ENCODE measurements around the gene KIF21A. TPM values are rescaled to one million over a fixed set of nuclear protein-coding genes. Genes with fewer than 3 reads are reported as not detected.

The KIF21A gene
- polyA plus RNA-seq, 1 of the 3 experiments (the other 2 are of a cell fraction) = 3.6 TPM

- Histone ChIP-seq H3F3A (replicated peaks; ENCODE audit: insufficient read depth) (no peaks in the 10 kb centered on the region), H3K9ac (no peak overlapping the region), H3K4me2 (no peak overlapping the region), H3K79me2 (ENCODE audit: insufficient read depth) (no peaks in the 10 kb centered on the region), H3K27ac (ENCODE audit: low read depth in 2 of 2, low read length in 1 of 2) (no peak overlapping the region), H3K9me2 (no peaks in the 10 kb centered on the region), H3K4me3 (ENCODE audit: low read depth in 2 of 2, low read length in 1 of 2) (no peak overlapping the region), H3K4me1 (ENCODE audit: control insufficient read depth in 1 of 2, insufficient read depth in 2 of 2, low read depth in 1 of 2, low read length in 1 of 2) (no peaks in the 10 kb centered on the region), H4K20me1 (ENCODE audit: insufficient read depth) (no peaks in the 10 kb centered on the region), H3K36me3 (replicated peaks in 1 of 2; ENCODE audit: control insufficient read depth in 1 of 2, insufficient read depth in 2 of 2, low read length in 1 of 2) (peaks cover 3 to 44% of the 10 kb centered on the region in 2 experiments), H3K27me3 (ENCODE audit: insufficient read depth) (no peaks in the 10 kb centered on the region), H2AFZ (ENCODE audit: low read depth) (no peak overlapping the region), H3K9me3 (no peaks in the 10 kb centered on the region)
- ChIA-PET CTCF (interaction anchor here (1.2 to 2.4 kb wide), 3 partner anchors 11 to 225 kb away, joined by 3 to 10 read pairs (median 6); partner anchors contain the start of gene KIF21A), POLR2A (interaction anchor here (0.6 to 0.8 kb wide), 2 partner anchors 27 to 79 kb away, joined by 3 read pairs; no protein-coding TSS in a partner anchor)
- no peak for DNase-seq
- WGBS (ENCODE audit: low lambda C conversion rate) = 97% methylated on average over 2 of the region's 2 CpGs
- no peak for TF ChIP-seq USF1 (IDR thresholded peaks at IDR 0.05; ENCODE audit: borderline replicate concordance, low read depth)
- no peak for TF ChIP-seq GATA2 (CRISPR knock-in tag; IDR thresholded peaks at IDR 0.05)
- TF ChIP-seq, protein P1, sequence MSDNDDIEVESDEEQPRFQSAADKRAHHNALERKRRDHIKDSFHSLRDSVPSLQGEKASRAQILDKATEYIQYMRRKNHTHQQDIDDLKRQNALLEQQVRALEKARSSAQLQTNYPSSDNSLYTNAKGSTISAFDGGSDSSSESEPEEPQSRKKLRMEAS (IDR thresholded peaks at IDR 0.05; ENCODE audit: low read depth) = no peak
- no peak for TF ChIP-seq RCOR1 (IDR thresholded peaks at IDR 0.05; ENCODE audit: low read length)
- no peak for TF ChIP-seq TEAD4 (IDR thresholded peaks at IDR 0.05; ENCODE audit: borderline replicate concordance, insufficient read depth)
- TF ChIP-seq GABPA (IDR thresholded peaks at IDR 0.05; ENCODE audit: low read depth) = no peak
- TF ChIP-seq EP300 (IDR thresholded peaks at IDR 0.05; ENCODE audit: borderline replicate concordance in 1 of 2, low read depth in 1 of 2, low read length in 1 of 2) = no peak
- TF ChIP-seq ELF1 (IDR thresholded peaks at IDR 0.05) = no peak
- no peak for TF ChIP-seq RFX5 (IDR thresholded peaks at IDR 0.05; ENCODE audit: low read length)
- TF ChIP-seq, protein P2, sequence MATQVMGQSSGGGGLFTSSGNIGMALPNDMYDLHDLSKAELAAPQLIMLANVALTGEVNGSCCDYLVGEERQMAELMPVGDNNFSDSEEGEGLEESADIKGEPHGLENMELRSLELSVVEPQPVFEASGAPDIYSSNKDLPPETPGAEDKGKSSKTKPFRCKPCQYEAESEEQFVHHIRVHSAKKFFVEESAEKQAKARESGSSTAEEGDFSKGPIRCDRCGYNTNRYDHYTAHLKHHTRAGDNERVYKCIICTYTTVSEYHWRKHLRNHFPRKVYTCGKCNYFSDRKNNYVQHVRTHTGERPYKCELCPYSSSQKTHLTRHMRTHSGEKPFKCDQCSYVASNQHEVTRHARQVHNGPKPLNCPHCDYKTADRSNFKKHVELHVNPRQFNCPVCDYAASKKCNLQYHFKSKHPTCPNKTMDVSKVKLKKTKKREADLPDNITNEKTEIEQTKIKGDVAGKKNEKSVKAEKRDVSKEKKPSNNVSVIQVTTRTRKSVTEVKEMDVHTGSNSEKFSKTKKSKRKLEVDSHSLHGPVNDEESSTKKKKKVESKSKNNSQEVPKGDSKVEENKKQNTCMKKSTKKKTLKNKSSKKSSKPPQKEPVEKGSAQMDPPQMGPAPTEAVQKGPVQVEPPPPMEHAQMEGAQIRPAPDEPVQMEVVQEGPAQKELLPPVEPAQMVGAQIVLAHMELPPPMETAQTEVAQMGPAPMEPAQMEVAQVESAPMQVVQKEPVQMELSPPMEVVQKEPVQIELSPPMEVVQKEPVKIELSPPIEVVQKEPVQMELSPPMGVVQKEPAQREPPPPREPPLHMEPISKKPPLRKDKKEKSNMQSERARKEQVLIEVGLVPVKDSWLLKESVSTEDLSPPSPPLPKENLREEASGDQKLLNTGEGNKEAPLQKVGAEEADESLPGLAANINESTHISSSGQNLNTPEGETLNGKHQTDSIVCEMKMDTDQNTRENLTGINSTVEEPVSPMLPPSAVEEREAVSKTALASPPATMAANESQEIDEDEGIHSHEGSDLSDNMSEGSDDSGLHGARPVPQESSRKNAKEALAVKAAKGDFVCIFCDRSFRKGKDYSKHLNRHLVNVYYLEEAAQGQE (IDR thresholded peaks at IDR 0.05; ENCODE audit: low read depth, low read length) = no peak
- no peak for TF ChIP-seq CHD2 (IDR thresholded peaks at IDR 0.05; ENCODE audit: low read length, partially characterized antibody)
- TF ChIP-seq EZH2phosphoT487 (IDR thresholded peaks at IDR 0.05; ENCODE audit: borderline replicate concordance, low read depth) = no peak
- TF ChIP-seq RXRA (IDR thresholded peaks at IDR 0.05; ENCODE audit: borderline replicate concordance, low read depth) = no peak
- no peak for TF ChIP-seq FOXM1 (IDR thresholded peaks at IDR 0.05; ENCODE audit: low read depth)
- no peak for TF ChIP-seq JUND (IDR thresholded peaks at IDR 0.05)
- TF ChIP-seq, protein P3, sequence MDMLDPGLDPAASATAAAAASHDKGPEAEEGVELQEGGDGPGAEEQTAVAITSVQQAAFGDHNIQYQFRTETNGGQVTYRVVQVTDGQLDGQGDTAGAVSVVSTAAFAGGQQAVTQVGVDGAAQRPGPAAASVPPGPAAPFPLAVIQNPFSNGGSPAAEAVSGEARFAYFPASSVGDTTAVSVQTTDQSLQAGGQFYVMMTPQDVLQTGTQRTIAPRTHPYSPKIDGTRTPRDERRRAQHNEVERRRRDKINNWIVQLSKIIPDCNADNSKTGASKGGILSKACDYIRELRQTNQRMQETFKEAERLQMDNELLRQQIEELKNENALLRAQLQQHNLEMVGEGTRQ (IDR thresholded peaks at IDR 0.05; ENCODE audit: borderline replicate concordance, low read depth, low read length) = no peak
- no peak for TF ChIP-seq CTCF (IDR thresholded peaks at IDR 0.05)
- TF ChIP-seq SMC3 (IDR thresholded peaks at IDR 0.05; ENCODE audit: low read depth, low read length) = no peak
Observed at GRCh38 chr12:39364196-39364595, 78.7 kb downstream of the KIF21A start.

Measured in SK-N-SH (cell line).